Measurements from ENCODE around the gene PNO1.
A peak's percentile ranks its signal among the peaks of the same experiment; 100 is the strongest.
"Not testable (repeated sequence)": the region's sequence is repeated elsewhere in the genome, so short reads cannot be mapped to it uniquely, and the experiment has no call there.

PNO1 gene

DNA sequence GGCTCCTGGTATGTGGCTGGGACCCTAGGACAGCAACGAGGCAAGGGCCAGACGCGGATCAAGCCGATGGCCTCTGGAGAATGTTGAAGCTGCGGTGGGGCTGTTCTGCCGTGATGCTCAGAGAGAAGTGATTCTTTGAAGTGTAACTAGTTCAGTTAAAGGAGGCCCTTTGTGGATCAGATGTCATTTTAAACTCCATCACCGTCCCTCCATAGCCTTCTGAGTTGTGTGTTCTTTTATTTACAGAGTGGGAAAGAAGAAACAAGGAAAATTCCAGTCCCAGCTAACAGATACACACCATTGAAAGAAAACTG, 403 bp downstream of the PNO1 start:
- DNase-seq = no peak

DNA sequence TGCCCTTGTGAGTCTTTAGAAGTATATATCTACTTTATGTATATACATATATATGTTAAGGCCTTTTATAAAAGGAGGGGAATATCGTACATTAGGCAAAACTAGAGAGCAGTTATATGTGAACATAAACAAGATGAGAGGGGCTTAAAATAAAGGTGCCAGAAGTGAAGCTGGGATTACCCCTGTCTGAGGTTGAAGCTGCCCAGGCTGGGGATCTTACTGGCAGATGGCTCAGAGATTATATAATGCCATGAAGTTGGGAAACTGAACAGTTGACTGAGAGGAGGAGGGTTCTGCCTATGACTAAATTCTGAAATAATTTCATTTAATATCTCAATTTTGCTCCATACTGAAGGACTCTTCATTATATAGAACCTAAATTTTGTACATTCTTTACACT, 6.0 kb downstream of the PNO1 start:
- no peak for DNase-seq

- no peak for DNase-seq
Observed at GRCh38 chr2:68167186-68167585, 9.5 kb downstream of the PNO1 start.

- no peak for DNase-seq
Observed at GRCh38 chr2:68169308-68169707, 11.6 kb downstream of the PNO1 start.

GRCh38 chr2:68171146-68171545, 13.5 kb downstream of the PNO1 start:
- DNase-seq = no peak

DNA sequence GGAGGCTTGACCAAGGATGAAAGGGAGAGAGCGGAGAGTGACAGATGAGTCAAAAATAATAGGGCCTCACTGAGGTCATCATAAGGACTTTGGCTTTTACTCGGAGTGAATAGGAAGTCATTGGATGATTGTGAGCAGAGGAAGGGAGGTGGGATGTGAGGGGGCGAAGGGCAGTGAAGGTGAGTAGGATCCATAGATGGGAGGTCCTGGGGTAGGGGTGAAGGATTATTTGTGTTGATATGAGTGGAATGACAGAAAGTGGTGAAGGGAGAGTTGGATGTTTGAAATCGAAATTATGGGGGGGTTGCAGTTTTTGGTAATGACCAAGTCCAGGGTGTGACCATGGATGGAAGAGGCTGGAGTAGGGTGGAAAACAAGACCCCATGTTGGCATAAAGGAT, 14.0 kb downstream of the PNO1 start:
- no peak for DNase-seq

DNA sequence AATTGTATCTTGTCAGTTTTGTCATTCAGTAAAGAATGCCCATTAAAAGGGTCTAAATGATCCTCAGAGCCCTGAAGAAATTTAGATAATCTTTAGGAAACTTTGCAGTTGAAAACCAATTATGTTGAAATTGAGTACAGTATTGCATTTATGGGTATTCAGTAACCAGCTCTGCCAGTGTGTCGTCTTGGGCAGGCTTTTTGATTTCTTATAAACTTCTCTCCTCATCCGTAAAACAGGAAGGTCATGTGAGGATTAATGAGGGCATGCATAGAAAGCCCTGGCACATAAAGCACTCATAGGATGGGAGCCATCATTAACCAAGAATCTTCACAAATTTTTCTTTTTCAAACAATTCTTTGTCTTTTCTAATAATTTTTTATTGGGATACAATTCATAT, 14.8 kb downstream of the PNO1 start:
- no peak for DNase-seq

DNA sequence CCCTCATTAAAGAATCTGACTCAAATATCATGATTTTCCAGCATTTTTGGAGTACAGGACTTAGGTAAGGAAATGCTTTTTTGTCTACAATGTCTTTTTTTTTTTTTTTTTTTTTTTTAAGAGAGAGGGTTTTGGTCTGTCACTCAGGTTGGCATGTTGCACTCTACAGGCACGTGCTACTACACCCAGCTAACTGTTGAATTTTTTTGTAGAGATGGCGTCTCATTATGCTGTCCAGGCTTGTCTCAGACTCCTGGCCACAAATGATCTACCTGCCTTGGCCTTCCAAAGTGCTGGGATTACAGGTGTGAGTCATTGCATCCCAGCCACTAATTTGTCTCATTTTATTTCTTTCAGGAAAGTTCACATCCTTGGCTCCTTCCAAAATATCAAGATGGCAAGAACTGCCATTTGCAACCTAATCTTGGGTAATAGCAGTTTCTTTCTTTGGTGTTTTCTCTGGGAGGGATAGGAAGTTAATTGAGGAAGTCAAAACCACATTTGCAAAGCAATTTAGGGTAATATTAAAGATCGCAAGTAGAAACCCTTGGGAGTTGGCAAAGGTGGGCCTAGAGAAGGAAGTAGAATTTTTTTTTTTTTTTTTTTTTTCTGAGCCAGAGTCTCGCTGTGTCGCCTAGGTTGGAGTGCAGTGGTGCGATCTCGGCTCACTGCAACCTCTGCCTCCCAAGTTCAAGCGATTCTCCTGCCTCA, 15.5 kb downstream of the PNO1 start:
- no peak for DNase-seq

DNA sequence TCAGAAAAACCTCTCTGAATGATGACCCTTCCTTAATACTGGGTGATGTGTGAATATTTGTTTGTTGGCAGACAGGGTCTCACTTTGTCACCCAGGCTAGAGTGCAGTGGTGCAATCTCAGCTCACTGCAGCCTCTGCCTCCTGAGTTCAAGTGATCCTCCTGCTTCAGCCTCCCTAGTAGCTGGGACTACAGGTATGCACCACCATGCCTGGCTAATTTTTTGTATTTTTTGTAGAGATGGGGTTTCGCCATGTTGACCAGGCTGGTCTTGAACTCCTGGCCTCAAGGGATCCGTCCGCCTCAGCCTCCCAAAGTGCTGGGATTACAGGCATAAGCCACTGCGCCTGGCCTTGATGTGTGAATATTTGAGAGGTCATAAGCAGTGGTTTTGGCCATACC, 17.5 kb downstream of the PNO1 start:
- DNase-seq = not testable (repeated sequence)

- no peak for DNase-seq
Observed at GRCh38 chr2:68176657-68177056, 19.0 kb downstream of the PNO1 start.

DNA sequence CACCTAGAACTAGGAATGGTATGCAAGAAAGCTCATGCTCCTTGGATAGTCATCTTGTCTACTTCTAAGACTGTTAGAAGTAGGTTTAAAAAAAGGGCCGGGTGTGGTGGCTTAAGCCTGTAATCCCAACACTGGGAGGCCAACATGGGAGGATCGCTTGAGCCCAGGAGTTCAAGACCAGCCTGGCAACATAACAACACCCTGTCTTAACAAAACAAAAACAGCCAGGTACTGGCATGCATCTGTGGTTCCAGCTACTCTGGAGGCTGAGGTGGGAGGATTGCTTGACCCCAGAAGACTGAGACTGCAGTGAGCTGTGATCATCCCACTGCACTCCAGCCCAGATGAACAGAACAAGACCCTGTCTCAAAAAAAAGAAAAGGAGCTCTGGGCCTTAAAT, 19.9 kb downstream of the PNO1 start:
- DNase-seq = no peak

DNA sequence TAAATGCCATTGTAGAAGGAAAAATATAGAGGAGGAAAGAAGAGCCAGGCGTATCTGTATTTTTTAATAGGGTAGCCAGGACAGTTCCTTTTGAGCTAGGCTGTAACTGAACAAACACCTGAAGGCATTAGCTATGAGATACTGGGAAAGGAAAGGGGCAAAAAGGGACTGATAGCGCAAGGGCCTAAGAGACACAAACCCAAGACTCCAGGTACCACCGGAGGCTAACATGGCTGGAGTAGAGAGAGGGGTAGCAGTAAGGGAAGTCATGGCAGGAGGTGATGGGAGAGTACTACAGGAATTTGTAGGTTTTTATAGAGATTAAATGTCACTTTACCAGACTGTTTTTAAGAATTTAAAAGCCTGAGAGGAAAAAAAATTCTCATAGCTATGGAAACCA, 20.7 kb downstream of the PNO1 start:
- DNase-seq = no peak

DNA sequence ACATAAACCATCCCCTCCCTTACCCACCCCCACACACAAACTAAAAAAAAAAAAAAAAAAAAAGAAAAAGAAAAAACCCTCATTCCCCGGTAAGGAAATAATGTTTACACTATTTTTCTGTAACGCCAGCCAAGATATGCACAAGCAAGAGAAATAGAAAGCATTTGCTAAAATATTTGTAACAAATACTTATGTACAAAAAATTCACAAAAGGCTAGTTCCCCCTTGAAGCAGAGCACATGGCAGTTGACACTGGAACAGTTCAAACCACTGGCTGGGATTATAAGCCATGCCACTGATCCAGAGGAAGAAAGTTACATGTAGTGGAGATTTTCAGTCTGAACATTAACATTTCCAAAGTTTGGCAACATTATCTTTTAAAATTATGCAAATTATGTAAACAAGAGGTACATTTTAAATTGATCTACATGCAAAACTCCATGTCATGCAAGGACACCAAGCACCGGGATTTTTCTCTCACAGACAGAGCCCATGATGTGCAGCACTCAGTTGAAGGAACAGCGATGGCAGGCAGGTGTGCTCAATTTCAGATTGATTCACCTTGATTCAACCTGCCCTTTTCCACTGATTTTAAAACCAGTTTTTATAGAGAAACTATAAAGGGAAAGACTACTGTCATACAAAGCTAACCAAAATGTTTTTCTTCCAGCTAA, 21.4 kb downstream of the PNO1 start:
- no peak for DNase-seq

DNA sequence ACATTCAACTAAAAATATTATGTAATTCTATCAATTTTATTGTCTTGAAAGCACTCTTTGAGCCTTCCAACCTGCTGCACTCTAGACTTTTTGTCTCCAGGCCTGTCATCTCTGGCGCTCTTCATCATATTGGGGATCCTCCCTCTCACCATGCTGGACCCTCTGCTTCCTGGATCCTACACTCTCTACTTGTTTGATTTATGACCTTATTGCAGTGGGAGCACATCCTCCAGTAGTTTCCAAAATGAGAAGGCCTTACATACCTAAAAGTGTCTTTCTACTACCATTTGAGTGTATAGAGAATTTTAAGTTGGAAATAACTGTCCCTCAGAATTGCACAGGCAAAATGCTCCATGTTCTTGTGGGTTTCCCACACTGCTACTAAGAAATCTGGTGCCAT, 25.2 kb downstream of the PNO1 start:
- DNase-seq = no peak

DNA sequence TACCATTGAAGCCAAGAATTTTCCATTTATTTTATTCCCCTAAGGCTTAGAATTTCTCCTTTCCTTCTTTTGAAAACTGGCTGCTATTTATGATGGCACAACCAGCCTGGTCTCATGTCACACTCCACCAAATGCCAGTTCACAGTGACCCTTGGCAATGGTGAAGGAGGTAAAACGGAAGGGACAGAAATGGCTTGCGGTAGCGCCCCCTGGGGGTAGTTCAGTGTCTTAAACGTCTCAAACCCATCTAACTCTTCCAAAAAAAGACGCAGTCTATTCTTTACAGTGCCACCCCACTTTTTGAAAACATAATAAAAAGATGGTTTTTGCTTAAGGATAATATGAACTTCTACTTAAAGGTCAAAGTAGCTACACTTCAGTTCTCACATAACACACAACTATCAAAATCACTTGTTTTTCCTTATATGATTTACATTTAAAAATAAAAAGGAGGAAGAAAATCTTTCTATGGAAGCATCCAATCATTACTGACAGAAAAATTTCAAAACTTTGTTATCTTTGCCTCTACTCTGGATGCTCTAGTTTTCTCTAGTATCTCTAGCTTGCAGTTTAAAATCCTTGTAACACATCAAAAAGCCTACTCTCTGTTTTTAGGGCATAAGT, 28.0 kb downstream of the PNO1 start:
- peak; percentile 7 for DNase-seq

DNA sequence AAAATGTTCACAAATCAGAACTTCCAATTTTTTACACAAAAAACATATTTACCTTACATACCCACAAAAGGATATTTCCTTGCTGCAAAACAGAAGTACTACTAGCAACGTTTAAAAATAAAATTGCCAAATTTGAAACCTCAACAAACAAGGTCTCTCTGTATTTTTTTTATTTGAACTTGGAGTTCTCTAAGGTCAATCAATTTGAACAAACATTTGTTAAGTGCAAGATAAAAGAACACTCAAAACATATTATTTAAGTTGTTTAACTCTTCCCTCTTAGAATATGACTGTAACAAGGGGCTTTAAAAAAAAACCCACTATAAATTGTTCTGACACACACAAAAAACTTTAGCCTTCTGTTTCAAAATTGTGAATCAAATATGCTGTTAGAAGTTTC, 29.6 kb downstream of the PNO1 start:
- DNase-seq = no peak

DNA sequence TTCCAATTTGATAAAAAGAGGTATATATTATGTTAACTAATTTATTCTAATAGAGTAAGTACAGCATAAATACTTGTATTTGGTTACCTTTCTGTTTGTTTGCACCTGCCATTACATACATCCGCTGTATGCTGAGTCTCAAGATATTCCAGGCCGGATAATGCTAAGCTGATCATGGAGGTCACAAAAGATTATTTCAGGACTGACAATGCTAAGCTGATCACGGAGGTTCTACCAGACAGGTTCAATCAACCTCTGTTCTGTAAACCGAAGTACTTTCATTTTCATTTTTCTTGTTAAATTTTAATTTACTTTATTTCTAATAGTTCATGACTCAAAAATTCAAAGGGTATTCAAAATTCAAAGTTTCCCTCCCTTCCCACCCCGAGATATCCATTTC, 31.1 kb downstream of the PNO1 start:
- no peak for DNase-seq

DNA sequence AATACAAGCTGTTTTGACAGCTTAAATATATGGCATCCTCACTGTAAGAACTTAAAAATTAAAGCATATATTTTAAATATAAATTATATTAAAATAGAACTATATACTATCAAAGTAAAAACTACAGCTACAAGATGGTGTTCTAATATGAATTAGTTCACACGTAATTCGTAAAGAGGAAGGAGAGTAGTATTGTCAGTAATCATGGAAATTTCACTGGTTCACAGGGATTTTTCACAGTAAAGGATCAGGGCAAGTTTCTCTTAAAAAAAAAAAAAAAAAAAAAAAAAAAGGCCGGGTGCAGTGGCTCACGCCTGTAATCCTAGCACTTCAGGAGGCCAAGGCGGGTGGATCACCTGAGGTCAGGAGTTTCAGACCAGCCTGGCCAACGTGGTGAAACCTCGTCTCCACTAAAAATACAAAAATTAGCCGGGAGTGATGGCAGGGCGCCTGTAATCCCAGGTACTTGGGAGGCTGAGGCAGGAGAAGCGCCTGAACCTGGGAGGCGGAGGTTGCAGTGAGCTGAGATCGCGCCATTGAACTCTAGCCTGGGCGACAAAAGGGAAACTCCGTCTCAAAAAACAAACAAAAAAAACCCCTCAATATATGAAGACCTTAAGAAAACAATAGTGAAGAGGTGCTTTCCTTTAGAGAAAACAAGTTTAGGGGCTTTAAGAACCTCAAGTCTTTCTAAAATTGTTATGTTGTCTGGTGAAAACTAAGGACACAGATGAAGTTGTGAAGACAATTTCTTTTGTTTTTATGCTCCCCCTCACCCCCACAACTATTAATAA, 32.5 kb downstream of the PNO1 start:
- no peak for DNase-seq

DNA sequence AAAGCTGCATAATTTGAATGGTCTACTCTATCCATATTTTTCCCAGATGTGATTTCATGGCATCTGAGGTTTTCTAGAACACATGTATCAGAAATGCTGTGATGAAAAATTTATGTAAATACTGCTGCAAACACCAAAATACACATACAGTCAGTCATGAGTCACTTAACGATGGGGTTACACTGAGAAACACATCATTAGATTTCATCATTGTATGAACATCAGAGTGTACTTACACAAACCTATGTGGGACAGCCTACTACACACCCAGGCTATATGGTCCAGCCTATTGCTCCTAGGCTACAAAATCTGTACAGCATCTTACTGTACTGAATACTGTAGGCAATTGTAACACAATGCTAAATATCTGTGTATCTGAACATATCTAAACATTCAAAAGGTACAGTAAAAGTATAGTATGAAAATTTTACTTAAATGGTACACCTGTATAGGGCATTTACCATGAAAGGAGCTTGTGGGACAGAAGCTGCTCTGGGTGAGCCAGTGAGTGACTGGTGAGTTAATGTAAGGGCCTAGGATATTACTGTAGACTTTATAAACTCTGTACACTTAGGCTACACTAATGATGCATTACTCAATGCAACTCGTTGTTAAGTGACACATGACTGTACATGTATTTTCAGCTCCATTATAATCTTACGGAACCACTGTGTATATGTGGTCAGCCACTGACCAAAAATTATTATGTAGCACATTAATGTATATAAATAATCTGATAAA, 33.5 kb downstream of the PNO1 start:
- DNase-seq = no peak

- DNase-seq = no peak
Observed at GRCh38 chr2:68193144-68193543, 35.5 kb downstream of the PNO1 start.

DNA sequence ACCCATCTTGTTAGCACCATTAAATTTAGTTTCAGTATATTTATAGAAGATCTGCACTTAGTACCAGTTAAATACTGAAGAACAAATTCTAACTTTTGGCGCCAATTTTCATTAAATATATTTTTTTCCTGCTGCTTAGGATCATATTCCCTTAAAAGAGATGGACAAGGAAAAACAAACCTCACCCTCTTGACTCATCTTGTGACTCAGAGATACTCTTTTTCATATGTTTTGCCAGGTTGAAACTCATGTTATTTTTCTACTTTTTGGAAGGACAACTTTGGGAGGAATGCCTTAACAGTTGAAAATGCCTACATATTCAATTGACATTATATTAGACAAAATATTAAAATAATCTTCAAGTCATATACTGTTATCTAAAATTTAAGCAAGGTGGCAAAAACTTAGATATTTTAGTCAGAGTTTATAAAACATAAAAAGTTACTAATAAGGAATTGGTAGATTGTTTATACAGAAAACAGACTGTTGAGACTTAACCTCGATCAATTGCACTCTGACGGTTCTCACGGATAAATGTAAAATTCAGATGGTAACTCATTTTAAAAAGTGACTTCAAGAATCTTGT, 36.2 kb downstream of the PNO1 start:
- DNase-seq = no peak

- DNase-seq = no peak
Observed at GRCh38 chr2:68195096-68195495, 37.4 kb downstream of the PNO1 start.

Measured in NCI-H1105 treated with DMSO at 0.1 percent for 48 hours (cell line).